CD4-positive, alpha-beta T cell (primary cell): Measurements from ENCODE around the gene DAAM1. TPM values are rescaled to one million over a fixed set of nuclear protein-coding genes. Genes with fewer than 3 reads are reported as not detected.

Experiments
- ATAC-seq: fragments of 200-7000 bp; cut with Tn5 transposase; one replicate; pipeline ENCODE4 v1.10.0; 2022; ENCODE audit warnings: mild to moderate bottlenecking; ENCODE audit not compliant: poor library complexity
- CTCF ChIA-PET: fragments of 350-600 bp; sonication (Branson Sonifier 250); formaldehyde crosslinking; loops from one replicate; lab custom pipeline; 2021; ENCODE audit warnings: antibody characterized with exemption, inconsistent platforms; lab: Charles Lee
- POLR2A ChIA-PET: fragments of 350-600 bp; sonication (Branson Sonifier 250); formaldehyde crosslinking; loops from one replicate; lab custom pipeline; 2021; ENCODE audit warnings: antibody characterized with exemption, inconsistent platforms; lab: Charles Lee
- DNase-seq, 14 experiments: peaks; one replicate each; pipeline ENCODE4 v3.0.0-alpha.2; 2013 to 2020; ENCODE audit warnings: mixed read lengths in 2 of 14
- H3K27ac ChIP-seq, 2 donors: one replicate each; pipeline versions ENCODE4 v1.5.1 to v1.7.0; 2013; ENCODE audit warnings: low read length in 2 of 2, low read depth in 1 of 2, mild to moderate bottlenecking in 1 of 2
- H3K27me3 ChIP-seq, 2 experiments: 1 replicate in 1 of 2; 2 replicates in 1 of 2; pipeline versions ENCODE4 v1.6.1 to v1.7.0; 2013; ENCODE audit warnings: low read length in 2 of 2, control low read depth in 1 of 2, mild to moderate bottlenecking in 1 of 2, moderate library complexity in 1 of 2; ENCODE audit not compliant: insufficient read depth in 2 of 2, control insufficient read depth in 1 of 2
- H3K36me3 ChIP-seq: one replicate; pipeline ENCODE4 v1.6.1; 2013; ENCODE audit warnings: low read length, control low read depth; ENCODE audit not compliant: insufficient read depth
- H3K4me1 ChIP-seq: one replicate; pipeline ENCODE4 v1.6.1; 2013; ENCODE audit warnings: low read length, control low read depth; ENCODE audit not compliant: insufficient read depth
- H3K4me3 ChIP-seq: one replicate; pipeline ENCODE4 v1.5.1; 2013; ENCODE audit warnings: mild to moderate bottlenecking, low read length, moderate library complexity
- H3K9me3 ChIP-seq, 2 experiments: 1 replicate in 1 of 2; 2 replicates in 1 of 2; pipeline versions ENCODE4 v1.6.1 to v1.7.0; 2013; ENCODE audit warnings: low read length in 2 of 2, mild to moderate bottlenecking in 2 of 2, control low read depth in 1 of 2, moderate library complexity in 1 of 2; ENCODE audit not compliant: control insufficient read depth in 1 of 2, insufficient read depth in 1 of 2
- H3K27ac Mint-ChIP-seq: one replicate; pipeline ENCODE4 v1.8.0; 2020; ENCODE audit warnings: mixed read lengths
- H3K27me3 Mint-ChIP-seq: one replicate; pipeline ENCODE4 v1.8.0; 2021; ENCODE audit warnings: mixed read lengths
- H3K36me3 Mint-ChIP-seq: one replicate; pipeline ENCODE4 v1.8.0; 2021; ENCODE audit warnings: low read depth, mixed read lengths
- H3K4me1 Mint-ChIP-seq: one replicate; pipeline ENCODE4 v1.8.0; 2021; ENCODE audit warnings: low read depth, mixed read lengths
- H3K4me3 Mint-ChIP-seq: one replicate; pipeline ENCODE4 v1.8.0; 2020; ENCODE audit warnings: mild to moderate bottlenecking, mixed read lengths
- H3K9me3 Mint-ChIP-seq: one replicate; pipeline ENCODE4 v1.8.0; 2020; ENCODE audit warnings: mixed read lengths
- CTCF ChIP-seq: fragments of 200-600 bp; IDR thresholded peaks from one replicate; pipeline ENCODE4 v1.8.0; 2022; ENCODE audit warnings: antibody characterized with exemption, mild to moderate bottlenecking
- intact Hi-C, 2 experiments: fragments of 100-400 bp; cut with DNase I in 1 of 2; cut with micrococcal nuclease in 1 of 2; formaldehyde crosslinking; loops; one replicate each; pipeline versions ENCODE4 v1.15.1 to v1.9.0; 2023 to 2025; cut with DNase I, micrococcal nuclease
- total RNA-seq, 174 experiments: library from RNA in 2 of 174; stranded (reverse) in 2 of 174; gene quantifications; one replicate each; pipeline ENCODE4 v1.2.3 and lab custom pipeline; 2021 to 2026

Gene DAAM1
- total RNA-seq, 2 experiments from 2014 or later = 7.4 to 8.8 TPM

DNA sequence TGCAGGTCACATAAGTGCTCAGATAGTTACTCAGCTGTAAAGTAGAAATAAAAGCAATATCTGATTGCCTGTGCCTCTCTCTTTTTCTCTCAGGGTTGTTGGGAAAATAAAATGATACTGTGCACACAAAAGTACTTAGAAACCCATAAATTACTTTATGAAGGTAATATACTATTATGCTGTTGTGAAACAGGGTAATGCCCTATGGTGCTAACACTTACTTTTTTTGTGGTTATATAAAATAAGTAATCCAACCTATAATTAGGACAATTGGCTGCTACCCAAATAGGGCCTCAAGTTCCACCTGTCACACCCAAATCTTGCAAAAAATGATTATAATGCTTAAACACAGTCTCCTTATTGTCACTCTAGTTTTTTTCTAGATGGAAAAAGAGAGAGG lies 50.6 kb downstream of the DAAM1 start:
- POLR2A ChIA-PET = interaction anchor here (0.6 kb wide), 1 partner anchor 741 kb away, joined by 3 read pairs; no protein-coding TSS in a partner anchor
- Histone ChIP-seq H3K4me1 (no peaks in the 10 kb centered on the region), H3K27me3 (no peaks in the 10 kb centered on the region), H3K27ac (no peak overlapping the region), H3K36me3 (no peaks in the 10 kb centered on the region), H3K9me3 (no peaks in the 10 kb centered on the region), H3K4me3 (no peak overlapping the region)
- Mint-ChIP-seq H3K4me3 (no peak overlapping the region), H3K36me3 (no peaks in the 10 kb centered on the region), H3K4me1 (peaks cover 7% of the 10 kb centered on the region), H3K9me3 (peaks cover 3% of the 10 kb centered on the region), H3K27me3 (no peaks in the 10 kb centered on the region), H3K27ac (no peak overlapping the region)
- no peak for ATAC-seq
- no peak for TF ChIP-seq CTCF
- intact Hi-C loops = no loop called here
- CTCF ChIA-PET = no interaction called here
- DNase-seq = no peak

DNA sequence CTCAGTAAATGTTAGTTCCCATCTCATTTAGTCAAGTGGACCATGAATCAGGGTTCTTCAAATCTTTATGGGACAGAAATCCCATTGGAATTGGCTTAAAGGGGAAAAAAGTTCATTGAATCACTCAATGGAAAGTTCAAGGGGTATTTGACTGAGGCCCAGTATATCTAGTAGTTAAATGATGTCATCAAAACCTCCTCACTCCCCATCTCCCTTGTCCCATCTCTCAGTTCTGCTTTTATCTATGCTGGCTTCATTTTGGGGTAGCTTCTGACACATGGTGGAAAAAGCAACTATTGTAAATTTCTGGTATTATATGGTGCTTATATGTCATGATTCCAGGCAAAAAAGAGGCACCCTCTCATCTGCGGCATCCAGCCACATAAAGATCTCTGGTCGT lies 51.9 kb downstream of the DAAM1 start:
- H3K9me3 ChIP-seq = no peaks in the 10 kb centered on the region
- intact Hi-C loops = no loop called here
- CTCF ChIA-PET = no interaction called here

GRCh38 chr14:59241121-59241520 lies 52.7 kb downstream of the DAAM1 start:
- no peak for TF ChIP-seq CTCF
- H3K4me1 Mint-ChIP-seq = no peaks in the 10 kb centered on the region
- H3K9me3 Mint-ChIP-seq = no peaks in the 10 kb centered on the region
- no peak overlapping the region for H3K4me3 Mint-ChIP-seq
- ATAC-seq (no peak), DNase-seq (no peak)
- H3K36me3 Mint-ChIP-seq = no peaks in the 10 kb centered on the region
- Histone ChIP-seq H3K9me3 (no peaks in the 10 kb centered on the region), H3K4me1 (no peaks in the 10 kb centered on the region), H3K27me3 (no peaks in the 10 kb centered on the region), H3K36me3 (no peaks in the 10 kb centered on the region), H3K4me3 (no peak overlapping the region), H3K27ac (no peak overlapping the region)
- no peak overlapping the region for H3K27ac Mint-ChIP-seq
- ChIA-PET CTCF (interaction anchor here (1.4 kb wide), 1 partner anchor 20 kb away, joined by 3 read pairs; no protein-coding TSS in a partner anchor), POLR2A (no interaction called here)
- H3K27me3 Mint-ChIP-seq = no peaks in the 10 kb centered on the region
- intact Hi-C loops = no loop called here

More for the DNA sequence above, 51.9 kb downstream of the DAAM1 start:
- H3K27me3 ChIP-seq = no peaks in the 10 kb centered on the region
- H3K36me3 ChIP-seq = no peaks in the 10 kb centered on the region
- Mint-ChIP-seq H3K4me3 (no peak overlapping the region), H3K27ac (no peak overlapping the region), H3K4me1 (no peaks in the 10 kb centered on the region), H3K27me3 (no peaks in the 10 kb centered on the region), H3K36me3 (no peaks in the 10 kb centered on the region), H3K9me3 (no peaks in the 10 kb centered on the region)
- H3K4me1 ChIP-seq = no peaks in the 10 kb centered on the region
- ATAC-seq (no peak), DNase-seq (no peak)
- POLR2A ChIA-PET = no interaction called here
- no peak for TF ChIP-seq CTCF
- no peak overlapping the region for H3K4me3 ChIP-seq
- H3K27ac ChIP-seq = no peak overlapping the region
